IMR-90 (cell line): ENCODE measurements around the gene TEAD4. TPM values are rescaled to one million over a fixed set of nuclear protein-coding genes. Genes with fewer than 3 reads are reported as not detected.

Experiments used
- ATAC-seq: fragments of 200-7000 bp; cut with Tn5 transposase; 2 replicates; pipeline ENCODE4 v1.9.1; 2020; ENCODE audit warnings: low read depth, mild to moderate bottlenecking, moderate library complexity
- BruUV-seq: library from RNA; stranded (reverse); fragments of 400-500 nt; replicated peaks from 2 replicates; lab custom pipeline; 2021; lab: Mats Ljungman, UMichigan
- CTCF ChIA-PET: fragments of 300-600 bp; formaldehyde crosslinking; extraction: SDS; loops from one replicate; lab custom pipeline; 2021; ENCODE audit warnings: antibody characterized with exemption; lab: Yijun Ruan, JAX
- POLR2A ChIA-PET: fragments of 300-600 bp; sonication (Branson Sonifier 250); formaldehyde crosslinking; loops from one replicate; lab custom pipeline; 2022; ENCODE audit warnings: antibody characterized with exemption; ENCODE audit not compliant: unreplicated experiment; lab: Charles Lee
- DNase-seq: peaks from one replicate; pipeline ENCODE4 v3.0.0; 2013
- H2AFZ ChIP-seq: replicated peaks from 2 replicates; pipeline ENCODE3; 2013; ENCODE audit warnings: low read length, mild to moderate bottlenecking; ENCODE audit not compliant: poor library complexity
- H2AK5ac ChIP-seq: 2 replicates; pipeline ENCODE4 v1.6.1; 2013; ENCODE audit warnings: low read depth, low read length, inconsistent platforms
- H2AK9ac ChIP-seq: replicated peaks from 2 replicates; pipeline ENCODE3; 2013; ENCODE audit warnings: mild to moderate bottlenecking, low read depth, low read length, moderate library complexity; ENCODE audit not compliant: poor library complexity
- H2BK120ac ChIP-seq: 2 replicates; pipeline ENCODE4 v1.6.1; 2013; ENCODE audit warnings: low read depth, low read length, inconsistent platforms
- H2BK15ac ChIP-seq: 3 replicates; pipeline ENCODE4 v1.6.1; 2013; ENCODE audit warnings: low read depth, low read length, inconsistent platforms
- H2BK20ac ChIP-seq: 2 replicates; pipeline ENCODE4 v1.6.1; 2013; ENCODE audit warnings: low read depth, mild to moderate bottlenecking, inconsistent platforms, low read length, moderate library complexity
- H2BK5ac ChIP-seq: 2 replicates; pipeline ENCODE4 v1.6.1; 2013; ENCODE audit warnings: mild to moderate bottlenecking, low read depth, low read length, inconsistent platforms; ENCODE audit not compliant: poor library complexity, severe bottlenecking
- H3K14ac ChIP-seq: replicated peaks from 2 replicates; pipeline ENCODE4 v1.6.1; 2013; ENCODE audit warnings: low read depth, low read length, inconsistent platforms
- H3K18ac ChIP-seq: 2 replicates; pipeline ENCODE4 v1.6.1; 2013; ENCODE audit warnings: low read depth, low read length, control low read depth
- H3K23ac ChIP-seq: 2 replicates; pipeline ENCODE4 v1.6.1; 2013; ENCODE audit warnings: low read depth, low read length, inconsistent platforms
- H3K27ac ChIP-seq: 2 replicates; pipeline ENCODE4 v1.5.1; 2013; ENCODE audit warnings: mild to moderate bottlenecking, control low read depth, low read length; ENCODE audit not compliant: insufficient read depth
- H3K27me3 ChIP-seq: 2 replicates; pipeline ENCODE4 v1.6.1; 2013; ENCODE audit warnings: low read length; ENCODE audit not compliant: control insufficient read depth, insufficient read depth
- H3K36me3 ChIP-seq: 2 replicates; pipeline ENCODE4 v1.6.1; 2013; ENCODE audit warnings: low read length, mixed read lengths; ENCODE audit not compliant: control insufficient read depth, insufficient read depth
- H3K4ac ChIP-seq: 2 replicates; pipeline ENCODE4 v1.6.1; 2013; ENCODE audit warnings: low read depth, low read length, inconsistent platforms
- H3K4me1 ChIP-seq: 2 replicates; pipeline ENCODE4 v1.6.1; 2013; ENCODE audit warnings: low read length, mixed read lengths; ENCODE audit not compliant: control insufficient read depth, insufficient read depth
- H3K4me2 ChIP-seq: 2 replicates; pipeline ENCODE4 v1.6.1; 2013; ENCODE audit warnings: low read depth, mild to moderate bottlenecking, control low read depth, low read length, moderate library complexity
- H3K4me3 ChIP-seq: 2 replicates; pipeline ENCODE4 v1.5.1; 2013; ENCODE audit warnings: low read depth, mild to moderate bottlenecking, control low read depth, low read length, moderate library complexity; ENCODE audit not compliant: insufficient read depth
- H3K56ac ChIP-seq: 2 replicates; pipeline ENCODE4 v1.6.1; 2013; ENCODE audit warnings: low read length, inconsistent platforms; ENCODE audit not compliant: insufficient read depth; ENCODE audit errors: extremely low read depth
- H3K79me1 ChIP-seq, 2 experiments: 2 replicates each; pipeline ENCODE4 v1.6.1; 2013; ENCODE audit warnings: low read length in 2 of 2, inconsistent platforms in 1 of 2, low read depth in 1 of 2
- H3K9ac ChIP-seq: 2 replicates; pipeline ENCODE4 v1.6.1; 2013; ENCODE audit warnings: low read depth, low read length, control low read depth
- H3K9me1 ChIP-seq: 2 replicates; pipeline ENCODE4 v1.6.1; 2013; ENCODE audit warnings: low read length, inconsistent platforms; ENCODE audit not compliant: insufficient read depth
- H3K9me3 ChIP-seq: 2 replicates; pipeline ENCODE4 v1.6.1; 2013; ENCODE audit warnings: low read length; ENCODE audit not compliant: control insufficient read depth, insufficient read depth
- H4K20me1 ChIP-seq: 2 replicates; pipeline ENCODE4 v1.6.1; 2013; ENCODE audit warnings: low read length, inconsistent platforms; ENCODE audit not compliant: insufficient read depth
- H4K5ac ChIP-seq: 2 replicates; pipeline ENCODE4 v1.6.1; 2013; ENCODE audit warnings: mild to moderate bottlenecking, low read depth, low read length, control low read depth
- H4K8ac ChIP-seq, 2 experiments: 2 replicates each; pipeline ENCODE4 v1.6.1; 2013; ENCODE audit warnings: low read depth in 2 of 2, low read length in 2 of 2, control low read depth in 1 of 2, inconsistent platforms in 1 of 2
- H4K91ac ChIP-seq: 2 replicates; pipeline ENCODE4 v1.6.1; 2013; ENCODE audit warnings: low read depth, low read length, inconsistent platforms; ENCODE audit not compliant: insufficient read depth
- CHD1 ChIP-seq: IDR thresholded peaks from 2 replicates; pipeline ENCODE4 v1.6.1; 2012; ENCODE audit warnings: low read depth, low read length, improper control_type of control experiment
- MAFK ChIP-seq: IDR thresholded peaks from 2 replicates; pipeline ENCODE4 v1.6.1; 2012; ENCODE audit warnings: low read depth, low read length, improper control_type of control experiment
- MAZ ChIP-seq: IDR thresholded peaks from 2 replicates; pipeline ENCODE4 v1.6.1; 2012; ENCODE audit warnings: low read depth, mild to moderate bottlenecking, low read length, improper control_type of control experiment, moderate library complexity, borderline replicate concordance
- MXI1 ChIP-seq: IDR thresholded peaks from 2 replicates; pipeline ENCODE4 v1.6.1; 2012; ENCODE audit warnings: low read depth, mild to moderate bottlenecking, low read length, moderate library complexity, borderline replicate concordance
- RCOR1 ChIP-seq: IDR thresholded peaks from 2 replicates; pipeline ENCODE4 v1.6.1; 2012; ENCODE audit warnings: mild to moderate bottlenecking, low read length, improper control_type of control experiment; ENCODE audit not compliant: insufficient replicate concordance
- SMC3 ChIP-seq: fragments of 150-350 bp; IDR thresholded peaks from 2 replicates; pipeline ENCODE4 v1.6.1; 2016; ENCODE audit warnings: low read depth, mild to moderate bottlenecking, antibody characterized with exemption, low read length, moderate library complexity
- USF2 ChIP-seq: fragments of 150-350 bp; IDR thresholded peaks from 2 replicates; pipeline ENCODE4 v1.6.1; 2017; ENCODE audit warnings: mild to moderate bottlenecking, antibody characterized with exemption, low read length, low read depth
- WGBS, 2 experiments: methylation state at CpG; one replicate each; pipeline versions ENCODE4 v1.1.5 to v1.1.7; 2013; ENCODE audit warnings: missing lambda C conversion rate in 2 of 2; ENCODE audit not compliant: insufficient read length in 1 of 2; ENCODE audit errors: extremely low coverage in 2 of 2; 5-methylcytosine and 5-hydroxymethylcytosine counted together
- dilution Hi-C: fragments of 300-500 bp; cut with HindIII; formaldehyde crosslinking; loops from one replicate; pipeline ENCODE4 v1.14.3; 2018; ENCODE audit warnings: low sequenced_read_pairs; ENCODE audit not compliant: unreplicated experiment
- in situ Hi-C: fragments of 300-500 bp; cut with MboI; formaldehyde crosslinking; loops from 3 replicates; pipeline ENCODE4 v1.14.3; 2019; ENCODE audit warnings: low sequenced_read_pairs, inconsistent platforms, mixed read lengths
- intact Hi-C: fragments of 100-400 bp; cut with micrococcal nuclease; formaldehyde crosslinking; loops from 2 replicates; pipeline ENCODE4 v1.10.0; 2022
- polyA plus RNA-seq, 3 experiments: library from polyadenylated mRNA; depleted of rRNA; stranded (reverse); fragments of >200 nt; gene quantifications; 2 replicates each; pipeline ENCODE4 v1.2.3, GENCODE V29; 2012; ENCODE audit warnings: low replicate concordance in 1 of 3
- total RNA-seq: library from RNA; depleted of rRNA; stranded (reverse); fragments of >200 nt; gene quantifications from 2 replicates; pipeline ENCODE4 v1.2.3, GENCODE V29; 2012
- TF ChIP-seq, protein P1 (sequence below): fragments of 150-350 bp; IDR thresholded peaks from 2 replicates; pipeline ENCODE4 v1.6.1; 2016; ENCODE audit warnings: low read depth, mild to moderate bottlenecking, low read length, moderate library complexity, borderline replicate concordance
- TF ChIP-seq, protein P2 (sequence below): conservative IDR thresholded peaks from 2 replicates; pipeline ENCODE4 v1.5.1; 2012; ENCODE audit warnings: mild to moderate bottlenecking, low read depth, low read length, improper control_type of control experiment

TEAD4 gene
- total and polyA plus RNA-seq, 2 of the 4 experiments (the other 2 are of a cell fraction), result 8.8 to 24.9 TPM

GRCh38 chr12:3087758-3088650, 128.8 kb downstream of the TEAD4 start (continued):
- TF ChIP-seq USF2, result no peak

- H3K9ac ChIP-seq, result no peak overlapping the region
- WGBS, 2 experiments, result 67% methylated on average over 1 of the region's 5 CpGs; no CpG with 5 or more reads in 1 of the 2 experiments
- H3K56ac ChIP-seq, result no peak overlapping the region
- no peak overlapping the region for H2BK120ac ChIP-seq
- H2BK15ac ChIP-seq, result no peak overlapping the region
- CTCF ChIA-PET, result no interaction called here
- H4K5ac ChIP-seq, result no peak overlapping the region
- DNase-seq (no peak), ATAC-seq (no peak)
- POLR2A ChIA-PET, result interaction anchor here (0.6 kb wide), 1 partner anchor 16 kb away, joined by 4 read pairs; no protein-coding TSS in a partner anchor
- dilution Hi-C loops (no loop called here), in situ Hi-C loops (no loop called here), intact Hi-C loops (no loop called here)
- peaks cover 7% of the 10 kb centered on the region for H4K20me1 ChIP-seq
- H3K4me1 ChIP-seq, result no peaks in the 10 kb centered on the region
- H3K27ac ChIP-seq, result no peak overlapping the region
- BruUV-seq, result no TSS peak
- H4K91ac ChIP-seq, result no peak overlapping the region
- H3K79me1 ChIP-seq, result peaks cover 0 to 14% of the 10 kb centered on the region in 2 experiments; a peak in 3 of 4 replicates
- peaks cover 9% of the 10 kb centered on the region; the same call in 1 of the 2 replicates for H3K9me1 ChIP-seq
- peaks cover 7% of the 10 kb centered on the region for H3K36me3 ChIP-seq
- no peak overlapping the region for H3K4me3 ChIP-seq
- no peak overlapping the region for H2AFZ ChIP-seq
- H3K27me3 ChIP-seq, result no peaks in the 10 kb centered on the region
- no peak overlapping the region for H2AK5ac ChIP-seq
- H2BK20ac ChIP-seq, result no peak overlapping the region
- no peak overlapping the region for H2BK5ac ChIP-seq
- no peak overlapping the region for H4K8ac ChIP-seq
- no peak overlapping the region for H3K23ac ChIP-seq
- H3K14ac ChIP-seq, result no peak overlapping the region
- no peaks in the 10 kb centered on the region for H3K9me3 ChIP-seq
- no peak overlapping the region for H2AK9ac ChIP-seq
- no peak overlapping the region for H3K4ac ChIP-seq
- no peak overlapping the region for H3K4me2 ChIP-seq
- no peak overlapping the region for H3K18ac ChIP-seq
- TF ChIP-seq USF2 (no peak), SMC3 (no peak), MAFK (no peak), MAZ (no peak), MXI1 (no peak), RCOR1 (no peak), CHD1 (no peak)
- TF ChIP-seq, protein P1, sequence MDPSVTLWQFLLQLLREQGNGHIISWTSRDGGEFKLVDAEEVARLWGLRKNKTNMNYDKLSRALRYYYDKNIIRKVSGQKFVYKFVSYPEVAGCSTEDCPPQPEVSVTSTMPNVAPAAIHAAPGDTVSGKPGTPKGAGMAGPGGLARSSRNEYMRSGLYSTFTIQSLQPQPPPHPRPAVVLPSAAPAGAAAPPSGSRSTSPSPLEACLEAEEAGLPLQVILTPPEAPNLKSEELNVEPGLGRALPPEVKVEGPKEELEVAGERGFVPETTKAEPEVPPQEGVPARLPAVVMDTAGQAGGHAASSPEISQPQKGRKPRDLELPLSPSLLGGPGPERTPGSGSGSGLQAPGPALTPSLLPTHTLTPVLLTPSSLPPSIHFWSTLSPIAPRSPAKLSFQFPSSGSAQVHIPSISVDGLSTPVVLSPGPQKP, result no peak
- TF ChIP-seq, protein P2, sequence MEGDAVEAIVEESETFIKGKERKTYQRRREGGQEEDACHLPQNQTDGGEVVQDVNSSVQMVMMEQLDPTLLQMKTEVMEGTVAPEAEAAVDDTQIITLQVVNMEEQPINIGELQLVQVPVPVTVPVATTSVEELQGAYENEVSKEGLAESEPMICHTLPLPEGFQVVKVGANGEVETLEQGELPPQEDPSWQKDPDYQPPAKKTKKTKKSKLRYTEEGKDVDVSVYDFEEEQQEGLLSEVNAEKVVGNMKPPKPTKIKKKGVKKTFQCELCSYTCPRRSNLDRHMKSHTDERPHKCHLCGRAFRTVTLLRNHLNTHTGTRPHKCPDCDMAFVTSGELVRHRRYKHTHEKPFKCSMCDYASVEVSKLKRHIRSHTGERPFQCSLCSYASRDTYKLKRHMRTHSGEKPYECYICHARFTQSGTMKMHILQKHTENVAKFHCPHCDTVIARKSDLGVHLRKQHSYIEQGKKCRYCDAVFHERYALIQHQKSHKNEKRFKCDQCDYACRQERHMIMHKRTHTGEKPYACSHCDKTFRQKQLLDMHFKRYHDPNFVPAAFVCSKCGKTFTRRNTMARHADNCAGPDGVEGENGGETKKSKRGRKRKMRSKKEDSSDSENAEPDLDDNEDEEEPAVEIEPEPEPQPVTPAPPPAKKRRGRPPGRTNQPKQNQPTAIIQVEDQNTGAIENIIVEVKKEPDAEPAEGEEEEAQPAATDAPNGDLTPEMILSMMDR, result no peak
These were observed 130.4 kb downstream of the TEAD4 start for GRCh38 chr12:3089588-3089987.
